Middle frontal gyrus (tissue), 1 donor: ENCODE measurements around the gene ABCC11.

Source experiments
- DNase-seq: peaks from one replicate; pipeline ENCODE4 v3.0.0-alpha.2; 2015; ENCODE audit warnings: low spot score; ENCODE audit errors: extremely low spot score

Gene ABCC11

DNA sequence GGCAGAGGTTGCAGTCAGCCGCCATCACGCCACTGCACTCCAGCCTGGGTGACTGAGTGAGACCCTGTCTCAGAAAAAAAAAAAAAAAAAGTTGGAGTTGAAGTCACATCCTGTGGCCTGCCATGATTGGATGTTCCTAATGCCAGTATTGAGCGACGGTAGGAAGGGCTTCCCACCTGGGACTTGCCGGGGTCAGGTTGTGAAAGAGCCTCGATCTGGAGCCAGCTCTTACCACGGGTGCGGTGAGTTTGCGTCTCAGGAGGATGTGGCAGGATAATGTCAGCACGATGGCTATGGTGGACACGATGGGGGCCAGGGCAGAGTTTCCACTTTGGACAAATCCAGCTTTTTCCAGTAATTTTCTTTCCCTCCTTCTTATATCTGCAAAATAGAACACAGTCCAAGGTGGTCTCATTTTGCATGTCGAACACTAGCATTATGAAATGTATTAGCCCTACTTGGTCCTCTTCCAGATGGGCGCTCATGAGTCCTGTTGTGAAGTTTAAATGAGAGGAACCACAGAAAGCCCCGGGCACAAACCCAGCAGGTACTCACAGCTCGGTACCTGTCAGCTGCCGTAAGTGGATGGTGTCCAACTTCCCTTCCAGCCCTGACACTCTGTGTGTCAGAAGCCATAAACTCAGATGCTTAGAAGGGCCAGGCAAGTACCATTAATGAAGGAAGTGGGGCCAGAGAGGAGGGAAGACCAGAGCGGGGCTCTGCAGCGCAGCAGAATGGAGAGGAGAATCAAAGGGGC is 113.7 kb downstream of the ABCC11 start:
- DNase-seq, result no peak

DNA sequence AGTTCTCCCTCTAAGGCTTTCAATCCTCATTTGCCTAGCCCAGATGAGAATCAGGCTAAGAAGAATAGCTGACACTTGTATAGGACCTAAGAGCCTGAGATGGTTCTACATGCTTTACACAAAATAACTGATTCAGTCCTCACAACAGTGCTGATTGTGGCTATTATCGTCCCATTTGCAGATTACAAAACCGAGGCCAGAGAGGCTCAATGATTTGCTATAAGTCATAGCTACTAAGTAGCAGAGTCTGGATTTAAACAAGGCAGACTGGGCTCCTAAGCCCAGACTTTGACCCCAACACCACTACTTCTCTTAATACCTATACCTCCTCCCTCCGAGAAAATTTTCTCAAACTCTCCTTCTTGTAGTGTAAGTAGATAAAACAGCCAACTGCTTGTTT is 114.6 kb downstream of the ABCC11 start:
- no peak for DNase-seq

- DNase-seq, result no peak
Observed at GRCh38 chr16:48131201-48131935, 116.0 kb downstream of the ABCC11 start.

DNA sequence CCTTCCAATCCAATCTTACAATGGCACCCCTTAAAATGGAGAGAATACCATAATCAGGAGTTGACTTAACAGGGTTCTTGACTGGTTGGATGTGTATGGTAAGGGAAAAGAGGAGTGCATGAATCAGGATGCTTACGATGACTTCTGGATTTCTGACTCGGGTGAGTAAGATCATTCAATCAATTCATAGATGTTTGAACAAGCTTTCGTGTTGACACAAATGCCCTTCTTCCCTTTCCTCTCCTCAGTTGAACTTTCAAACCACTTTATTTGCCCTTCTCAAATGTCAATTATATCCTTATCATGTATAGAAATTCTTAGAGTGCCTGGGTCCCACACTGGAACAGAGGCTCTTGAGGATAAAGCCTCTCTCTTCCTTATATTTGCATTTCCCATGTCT is 117.4 kb downstream of the ABCC11 start:
- DNase-seq, result no peak

DNA sequence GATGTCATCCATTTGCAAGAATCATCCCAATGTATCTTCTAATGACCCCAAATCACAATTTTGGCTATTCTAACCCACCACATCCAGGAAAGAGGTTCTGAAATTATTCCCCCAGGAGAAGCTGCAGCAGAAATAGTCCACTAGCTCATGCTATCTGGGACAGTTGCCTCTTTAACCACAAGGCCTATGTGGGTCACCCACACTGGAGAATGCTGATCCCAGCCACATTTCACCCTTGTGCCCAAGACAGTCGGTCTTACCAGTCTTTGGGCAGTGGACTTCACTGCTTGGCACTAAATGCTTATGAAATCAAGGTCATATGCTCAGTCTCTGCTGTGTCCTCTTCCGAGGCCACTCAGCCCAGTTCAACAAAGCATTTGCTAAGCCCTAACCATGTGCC is 118.6 kb downstream of the ABCC11 start:
- DNase-seq, result no peak

- no peak for DNase-seq
Observed at GRCh38 chr16:48126801-48127644, 120.3 kb downstream of the ABCC11 start.

DNA sequence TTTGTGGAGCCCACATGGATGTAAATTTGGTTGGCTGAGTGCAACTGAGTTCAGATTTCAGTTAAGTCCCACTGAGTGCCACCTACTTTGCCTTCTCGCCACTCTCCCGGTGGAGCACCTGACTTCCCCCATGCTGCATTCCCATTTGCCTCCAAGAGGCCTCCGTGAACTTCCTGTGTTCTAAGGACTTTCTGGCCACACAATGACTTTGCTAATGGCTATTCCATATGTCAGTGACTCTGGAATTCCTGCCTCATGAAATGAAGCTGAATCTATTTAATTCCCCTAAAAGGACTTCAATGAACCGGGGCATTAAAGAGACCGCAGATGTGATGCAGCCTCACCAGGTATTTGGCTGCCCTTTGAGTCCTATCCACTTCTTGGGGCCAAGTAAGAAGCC is 121.5 kb downstream of the ABCC11 start:
- no peak for DNase-seq

DNA sequence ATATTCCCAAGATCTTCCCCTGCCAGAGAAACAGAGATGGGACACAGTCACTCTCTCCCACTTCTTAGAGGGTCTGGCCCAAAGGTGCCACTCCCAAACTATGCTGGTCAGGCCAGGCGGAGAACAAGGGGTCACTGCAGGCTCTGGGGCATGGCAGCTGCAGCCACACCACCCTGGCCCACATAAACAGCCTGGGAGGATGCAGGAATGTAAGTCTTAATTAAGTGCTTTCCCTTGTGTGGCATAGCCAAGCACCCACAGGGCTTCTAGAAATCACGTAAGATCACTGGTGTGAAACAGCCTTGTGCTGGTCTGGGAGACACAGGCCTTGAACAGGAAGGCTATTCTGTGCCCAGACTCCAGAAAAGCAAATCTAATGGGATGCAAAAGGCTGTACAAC is 123.1 kb downstream of the ABCC11 start:
- no peak for DNase-seq

GRCh38 chr16:48123104-48123788 is 124.1 kb downstream of the ABCC11 start:
- peak; percentile 49 for DNase-seq

DNA sequence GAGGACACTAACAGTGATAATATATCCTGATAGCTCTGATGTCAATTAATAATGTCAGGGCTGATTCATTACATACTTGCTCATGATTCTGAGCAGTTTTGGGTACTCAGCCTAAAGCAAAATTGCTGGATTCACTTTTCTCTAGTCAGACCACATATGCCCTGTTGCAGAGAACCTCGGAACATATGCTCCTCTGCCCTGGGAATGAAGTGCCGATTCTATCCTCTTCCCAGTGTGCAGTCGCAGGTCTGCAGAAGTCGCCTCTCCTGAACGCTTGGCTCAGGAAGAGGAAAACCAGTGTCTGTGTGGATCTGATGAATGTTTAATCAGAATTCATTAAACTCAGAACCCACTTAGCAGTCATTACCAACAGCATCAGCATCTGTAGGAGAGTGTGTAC is 126.1 kb downstream of the ABCC11 start:
- no peak for DNase-seq

DNA sequence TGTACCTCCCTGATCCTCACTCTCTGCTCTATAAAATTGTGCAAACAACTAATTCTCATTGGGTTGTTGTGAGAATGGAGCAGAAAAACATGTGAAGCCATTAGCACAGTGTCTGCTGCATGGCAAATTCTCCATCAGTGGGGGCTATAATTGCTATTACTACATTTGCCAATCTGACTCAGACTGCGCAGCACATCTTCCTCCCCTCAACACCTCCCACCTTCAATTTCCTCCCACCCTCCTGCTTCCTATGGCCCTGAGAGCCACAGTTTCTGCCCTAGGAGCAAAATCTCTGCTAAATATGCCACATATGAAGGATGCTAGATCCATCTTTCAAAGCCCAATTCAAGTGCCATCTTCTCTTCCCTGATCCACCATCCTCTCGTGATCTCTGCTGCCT is 128.5 kb downstream of the ABCC11 start:
- no peak for DNase-seq

DNA sequence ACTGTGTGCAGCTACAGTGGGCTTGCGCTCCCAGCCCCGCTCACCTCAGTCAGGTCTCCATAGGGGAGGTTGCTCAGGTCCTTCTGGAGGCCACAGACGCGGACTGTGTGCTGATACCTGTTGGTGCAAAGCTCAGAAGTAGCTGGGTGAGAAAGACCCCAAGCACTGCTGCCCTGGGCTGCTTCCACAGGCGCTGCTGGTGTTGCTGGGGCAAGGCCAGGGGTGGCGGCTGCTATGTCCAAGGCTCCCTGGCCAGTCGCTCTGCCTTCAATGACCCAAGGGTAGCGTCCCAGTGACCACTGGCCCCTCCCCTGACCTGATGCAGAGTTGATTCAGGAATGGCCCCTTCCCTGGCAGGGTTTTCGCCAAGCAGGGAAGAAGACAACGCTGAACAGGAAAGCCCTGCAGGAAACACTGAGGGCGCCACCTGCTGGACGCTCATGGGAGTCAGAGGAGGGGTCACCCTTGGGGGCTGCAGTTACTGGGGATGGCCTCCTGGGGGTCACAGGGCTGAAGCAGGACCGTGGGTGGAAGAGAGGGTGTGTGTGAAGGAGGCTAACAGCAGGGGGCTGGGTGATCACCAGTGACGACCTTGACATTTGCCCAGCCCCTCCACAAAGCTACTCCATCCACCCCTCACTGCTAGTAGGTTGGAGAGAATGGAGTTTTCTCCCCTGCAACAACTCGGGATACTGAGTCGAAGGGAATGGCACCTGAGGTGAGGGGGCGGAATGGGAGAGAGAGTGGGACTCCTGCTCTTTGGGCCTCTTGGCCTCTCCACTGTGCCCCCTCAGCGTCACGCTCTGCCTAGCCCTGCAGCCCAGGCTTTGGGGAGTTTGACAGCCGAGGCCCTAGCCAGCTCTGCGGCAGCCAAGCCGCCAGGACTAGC is 129.9 kb downstream of the ABCC11 start:
- no peak for DNase-seq
